Activated naive CD8-positive, alpha-beta T cell treated with anti-CD3 and anti-CD28 coated beads, Interleukin-2, amount 50 U/mL, for 16 hours (primary cell): ENCODE results near the gene ASH1L.
"Not testable (repeated sequence)": the region's sequence is repeated elsewhere in the genome, so short reads cannot be mapped to it uniquely, and the experiment has no call there.

ENCODE experiments used
- DNase-seq: peaks from one replicate; pipeline ENCODE4 v3.0.0-alpha.2; 2020; ENCODE audit warnings: low read depth, low spot score

The ASH1L gene

GRCh38 chr1:155451199-155451598, 111.4 kb downstream of the ASH1L start:
- DNase-seq: no peak

GRCh38 chr1:155442431-155442830, 120.2 kb downstream of the ASH1L start:
- DNase-seq: not testable (repeated sequence)

- no peak for DNase-seq
Observed at GRCh38 chr1:155437405-155437804, 125.2 kb downstream of the ASH1L start.

GRCh38 chr1:155433831-155434389, 128.7 kb downstream of the ASH1L start:
- not testable (repeated sequence) for DNase-seq

GRCh38 chr1:155433128-155433830, 129.3 kb downstream of the ASH1L start:
- not testable (repeated sequence) for DNase-seq

GRCh38 chr1:155424091-155424490, 138.5 kb downstream of the ASH1L start:
- no peak for DNase-seq

GRCh38 chr1:155420788-155421187, 141.8 kb downstream of the ASH1L start:
- DNase-seq: no peak

- DNase-seq: not testable (repeated sequence)
Observed at GRCh38 chr1:155411840-155412239, 150.8 kb downstream of the ASH1L start.

GRCh38 chr1:155410931-155411330, 151.7 kb downstream of the ASH1L start:
- DNase-seq: no peak

GRCh38 chr1:155396874-155397476, 165.6 kb downstream of the ASH1L start:
- DNase-seq: no peak

GRCh38 chr1:155392898-155393411, 169.6 kb downstream of the ASH1L start:
- no peak for DNase-seq

GRCh38 chr1:155389826-155390225, 172.8 kb downstream of the ASH1L start:
- no peak for DNase-seq

- not testable (repeated sequence) for DNase-seq
Observed at GRCh38 chr1:155385836-155386235, 176.8 kb downstream of the ASH1L start.

- DNase-seq: no peak
Observed at GRCh38 chr1:155383406-155383805, 179.2 kb downstream of the ASH1L start.

GRCh38 chr1:155379631-155380090, 182.9 kb downstream of the ASH1L start:
- DNase-seq: no peak

- DNase-seq: no peak
Observed at GRCh38 chr1:155379180-155379579, 183.4 kb downstream of the ASH1L start.

- DNase-seq: no peak
Observed at GRCh38 chr1:155360051-155360450, 202.6 kb downstream of the ASH1L start.

GRCh38 chr1:155352631-155353030, 210.0 kb downstream of the ASH1L start:
- no peak for DNase-seq

- DNase-seq: no peak
Observed at GRCh38 chr1:155342842-155343241, 219.8 kb downstream of the ASH1L start.

- DNase-seq: no peak
Observed at GRCh38 chr1:155339515-155340097, 223.0 kb downstream of the ASH1L start.

GRCh38 chr1:155334962-155335361, 227.6 kb downstream of the ASH1L start:
- DNase-seq: no peak

- DNase-seq: no peak
Observed at GRCh38 chr1:155329980-155330598, 232.5 kb downstream of the ASH1L start.
